ENCODE data around the gene MROH2B. TPM values are rescaled to one million over a fixed set of nuclear protein-coding genes. Genes with fewer than 3 reads are reported as not detected.

The MROH2B gene
- total RNA-seq, 1 donor from 2014 or later, result not detected

- no peak for DNase-seq (ENCODE audit: low read depth)
- Histone ChIP-seq H3K4me3 (ENCODE audit: low read depth, low read length) (no peak overlapping the region), H3K27me3 (ENCODE audit: control insufficient read depth, insufficient read depth, low read length) (no peaks in the 10 kb centered on the region), H3K36me3 (ENCODE audit: control insufficient read depth, insufficient read depth, low read length) (no peaks in the 10 kb centered on the region)
- no peak for TF ChIP-seq CTCF (IDR thresholded peaks at IDR 0.05; ENCODE audit: insufficient read depth, low read length, poor library complexity, severe bottlenecking)
These were observed 83.8 kb downstream of the MROH2B start for GRCh38 chr5:40987349-40987748.

GRCh38 chr5:40986666-40987065, 84.5 kb downstream of the MROH2B start:
- H3K27me3 ChIP-seq (ENCODE audit: control insufficient read depth, insufficient read depth, low read length), result no peaks in the 10 kb centered on the region
- no peaks in the 10 kb centered on the region for H3K36me3 ChIP-seq (ENCODE audit: control insufficient read depth, insufficient read depth, low read length)
- H3K4me3 ChIP-seq (ENCODE audit: low read depth, low read length), result no peak overlapping the region
- TF ChIP-seq CTCF (IDR thresholded peaks at IDR 0.05; ENCODE audit: insufficient read depth, low read length, poor library complexity, severe bottlenecking), result no peak
- no peak for DNase-seq (ENCODE audit: low read depth)

GRCh38 chr5:40985501-40985900, 85.6 kb downstream of the MROH2B start:
- Histone ChIP-seq H3K27me3 (ENCODE audit: control insufficient read depth, insufficient read depth, low read length) (no peaks in the 10 kb centered on the region), H3K4me3 (ENCODE audit: low read depth, low read length) (no peak overlapping the region), H3K36me3 (ENCODE audit: control insufficient read depth, insufficient read depth, low read length) (no peaks in the 10 kb centered on the region)
- no peak for TF ChIP-seq CTCF (IDR thresholded peaks at IDR 0.05; ENCODE audit: insufficient read depth, low read length, poor library complexity, severe bottlenecking)
- DNase-seq (ENCODE audit: low read depth), result no peak

GRCh38 chr5:40984884-40985283, 86.3 kb downstream of the MROH2B start:
- H3K27me3 ChIP-seq (ENCODE audit: control insufficient read depth, insufficient read depth, low read length), result no peaks in the 10 kb centered on the region
- no peak for DNase-seq (ENCODE audit: low read depth)
- H3K4me3 ChIP-seq (ENCODE audit: low read depth, low read length), result no peak overlapping the region
- TF ChIP-seq CTCF (IDR thresholded peaks at IDR 0.05; ENCODE audit: insufficient read depth, low read length, poor library complexity, severe bottlenecking), result no peak
- H3K36me3 ChIP-seq (ENCODE audit: control insufficient read depth, insufficient read depth, low read length), result no peaks in the 10 kb centered on the region

- Histone ChIP-seq H3K27me3 (ENCODE audit: control insufficient read depth, insufficient read depth, low read length) (no peaks in the 10 kb centered on the region), H3K4me3 (ENCODE audit: low read depth, low read length) (no peak overlapping the region), H3K36me3 (ENCODE audit: control insufficient read depth, insufficient read depth, low read length) (no peaks in the 10 kb centered on the region)
- DNase-seq (ENCODE audit: low read depth), result no peak
- no peak for TF ChIP-seq CTCF (IDR thresholded peaks at IDR 0.05; ENCODE audit: insufficient read depth, low read length, poor library complexity, severe bottlenecking)
These were observed 87.4 kb downstream of the MROH2B start for GRCh38 chr5:40983781-40984180.

- no peak overlapping the region for H3K4me3 ChIP-seq (ENCODE audit: low read depth, low read length)
- H3K36me3 ChIP-seq (ENCODE audit: control insufficient read depth, insufficient read depth, low read length), result no peaks in the 10 kb centered on the region
- TF ChIP-seq CTCF (IDR thresholded peaks at IDR 0.05; ENCODE audit: insufficient read depth, low read length, poor library complexity, severe bottlenecking), result no peak
- DNase-seq (ENCODE audit: low read depth), result no peak
- no peaks in the 10 kb centered on the region for H3K27me3 ChIP-seq (ENCODE audit: control insufficient read depth, insufficient read depth, low read length)
These were observed 89.7 kb downstream of the MROH2B start for GRCh38 chr5:40981420-40981819.
